Neural crest cell (in vitro differentiated cells): Measurements from ENCODE around the gene DENND1A. TPM values are rescaled to one million over a fixed set of nuclear protein-coding genes. Genes with fewer than 3 reads are reported as not detected.
A peak's percentile ranks its signal among the peaks of the same experiment; 100 is the strongest.

Experiments
- DNase-seq: peaks from one replicate; pipeline ENCODE4 v3.0.0; 2021; ENCODE audit warnings: low read depth, mixed read lengths, low spot score
- H3K27ac Mint-ChIP-seq: one replicate; pipeline ENCODE4 v1.8.0; 2021; ENCODE audit warnings: mild to moderate bottlenecking, mixed read lengths; ENCODE audit not compliant: unreplicated experiment
- H3K27me3 Mint-ChIP-seq: 2 replicates; pipeline ENCODE4 v1.8.0; 2021; ENCODE audit warnings: low read depth, mild to moderate bottlenecking, mixed read lengths
- H3K36me3 Mint-ChIP-seq: 2 replicates; pipeline ENCODE4 v1.8.0; 2021; ENCODE audit warnings: low read depth, mild to moderate bottlenecking, mixed read lengths
- H3K4me1 Mint-ChIP-seq: 2 replicates; pipeline ENCODE4 v1.8.0; 2021; ENCODE audit warnings: mixed read lengths
- H3K4me3 Mint-ChIP-seq: one replicate; pipeline ENCODE4 v1.8.0; 2021; ENCODE audit warnings: mild to moderate bottlenecking, mixed read lengths
- H3K9me3 Mint-ChIP-seq: 2 replicates; pipeline ENCODE4 v1.8.0; 2021; ENCODE audit warnings: mixed read lengths
- CTCF ChIP-seq: fragments of 200-600 bp; sonication (generic); conservative IDR thresholded peaks from 2 replicates; pipeline ENCODE4 v1.5.0; 2021; ENCODE audit warnings: antibody characterized with exemption, mild to moderate bottlenecking
- total RNA-seq: library from RNA; stranded (reverse); gene quantifications from 2 replicates; pipeline ENCODE4 v1.2.1, GENCODE V29; 2021

DENND1A gene
- total RNA-seq, 1 donor from 2014 or later, result 17.8 TPM

- TF ChIP-seq CTCF, result no peak
- H3K27me3 Mint-ChIP-seq, result no peaks in the 10 kb centered on the region
- peaks cover 66% of the 10 kb centered on the region for H3K4me1 Mint-ChIP-seq
- DNase-seq, result no peak
- peak overlapping the region; percentile 41 for H3K4me3 Mint-ChIP-seq
- no peaks in the 10 kb centered on the region for H3K36me3 Mint-ChIP-seq
- peak overlapping the region; percentile 85 for H3K27ac Mint-ChIP-seq
- H3K9me3 Mint-ChIP-seq, result no peaks in the 10 kb centered on the region
These were observed 510.8 kb downstream of the DENND1A start for GRCh38 chr9:123419091-123419490.

- no peaks in the 10 kb centered on the region for H3K36me3 Mint-ChIP-seq
- H3K27ac Mint-ChIP-seq, result peak overlapping the region; percentile 85
- H3K4me1 Mint-ChIP-seq, result peaks cover 66% of the 10 kb centered on the region
- no peaks in the 10 kb centered on the region for H3K9me3 Mint-ChIP-seq
- no peaks in the 10 kb centered on the region for H3K27me3 Mint-ChIP-seq
- TF ChIP-seq CTCF, result no peak
- no peak overlapping the region for H3K4me3 Mint-ChIP-seq
- no peak for DNase-seq
These were observed 511.4 kb downstream of the DENND1A start for GRCh38 chr9:123418506-123418905.

GRCh38 chr9:123418052-123418430, 511.9 kb downstream of the DENND1A start:
- peaks cover 66% of the 10 kb centered on the region for H3K4me1 Mint-ChIP-seq
- no peaks in the 10 kb centered on the region for H3K9me3 Mint-ChIP-seq
- DNase-seq, result no peak
- no peaks in the 10 kb centered on the region for H3K36me3 Mint-ChIP-seq
- no peaks in the 10 kb centered on the region for H3K27me3 Mint-ChIP-seq
- peak overlapping the region; percentile 59 for H3K27ac Mint-ChIP-seq
- no peak for TF ChIP-seq CTCF
- no peak overlapping the region for H3K4me3 Mint-ChIP-seq

GRCh38 chr9:123417289-123418051, 512.5 kb downstream of the DENND1A start:
- Mint-ChIP-seq H3K36me3 (no peaks in the 10 kb centered on the region), H3K4me3 (peak overlapping the region; percentile 38), H3K27ac (peak overlapping the region; percentile 59), H3K27me3 (no peaks in the 10 kb centered on the region), H3K9me3 (no peaks in the 10 kb centered on the region), H3K4me1 (peaks cover 62% of the 10 kb centered on the region)
- no peak for TF ChIP-seq CTCF
- no peak for DNase-seq

- no peaks in the 10 kb centered on the region for H3K27me3 Mint-ChIP-seq
- H3K27ac Mint-ChIP-seq, result no peak overlapping the region
- H3K4me1 Mint-ChIP-seq, result peaks cover 52% of the 10 kb centered on the region
These were observed 513.8 kb downstream of the DENND1A start for GRCh38 chr9:123416176-123416575.

More at GRCh38 chr9:123416176-123416575, 513.8 kb downstream of the DENND1A start:
- no peak for TF ChIP-seq CTCF
- no peak overlapping the region for H3K4me3 Mint-ChIP-seq
- no peaks in the 10 kb centered on the region for H3K9me3 Mint-ChIP-seq
- DNase-seq, result no peak
- no peaks in the 10 kb centered on the region for H3K36me3 Mint-ChIP-seq
